ENCODE results near the gene JAML. TPM values are rescaled to one million over a fixed set of nuclear protein-coding genes. Genes with fewer than 3 reads are reported as not detected.
A peak's percentile ranks its signal among the peaks of the same experiment; 100 is the strongest.

Gene JAML
- total RNA-seq, 3 donors from 2014 or later: 7.5 to 15.0 (median 7.7) TPM

DNA sequence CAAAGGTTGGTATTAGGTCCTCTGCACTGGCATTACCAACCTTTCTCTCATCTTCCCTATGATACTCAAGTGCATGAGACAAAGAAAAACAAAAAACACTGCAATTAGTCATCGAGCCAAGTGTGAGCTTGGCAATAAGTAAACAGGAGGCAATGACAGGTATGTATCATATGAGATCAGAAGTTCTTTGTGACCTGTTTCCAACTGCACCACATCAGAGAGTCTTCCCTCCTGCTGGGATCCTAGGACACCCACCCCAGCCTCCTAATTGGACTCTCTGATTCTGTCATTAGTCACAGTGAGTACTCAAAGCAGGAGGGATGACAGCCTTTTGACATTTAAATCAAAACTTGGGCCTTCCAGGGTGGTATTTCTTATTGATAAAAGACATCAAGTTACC is 7.8 kb upstream of the JAML start:
- Histone ChIP-seq H3K4me3 (no peak overlapping the region), H3K4me1 (ENCODE audit: low read depth) (no peaks in the 10 kb centered on the region), H3K9me3 (no peaks in the 10 kb centered on the region), H3K36me3 (ENCODE audit: low read depth) (no peaks in the 10 kb centered on the region)
- ATAC-seq (no peak), DNase-seq (no peak)
- intact Hi-C loops (cut with DNase I, micrococcal nuclease): no loop called here
- TF ChIP-seq, protein P1, sequence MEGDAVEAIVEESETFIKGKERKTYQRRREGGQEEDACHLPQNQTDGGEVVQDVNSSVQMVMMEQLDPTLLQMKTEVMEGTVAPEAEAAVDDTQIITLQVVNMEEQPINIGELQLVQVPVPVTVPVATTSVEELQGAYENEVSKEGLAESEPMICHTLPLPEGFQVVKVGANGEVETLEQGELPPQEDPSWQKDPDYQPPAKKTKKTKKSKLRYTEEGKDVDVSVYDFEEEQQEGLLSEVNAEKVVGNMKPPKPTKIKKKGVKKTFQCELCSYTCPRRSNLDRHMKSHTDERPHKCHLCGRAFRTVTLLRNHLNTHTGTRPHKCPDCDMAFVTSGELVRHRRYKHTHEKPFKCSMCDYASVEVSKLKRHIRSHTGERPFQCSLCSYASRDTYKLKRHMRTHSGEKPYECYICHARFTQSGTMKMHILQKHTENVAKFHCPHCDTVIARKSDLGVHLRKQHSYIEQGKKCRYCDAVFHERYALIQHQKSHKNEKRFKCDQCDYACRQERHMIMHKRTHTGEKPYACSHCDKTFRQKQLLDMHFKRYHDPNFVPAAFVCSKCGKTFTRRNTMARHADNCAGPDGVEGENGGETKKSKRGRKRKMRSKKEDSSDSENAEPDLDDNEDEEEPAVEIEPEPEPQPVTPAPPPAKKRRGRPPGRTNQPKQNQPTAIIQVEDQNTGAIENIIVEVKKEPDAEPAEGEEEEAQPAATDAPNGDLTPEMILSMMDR (IDR thresholded peaks at IDR 0.05): no peak

DNA sequence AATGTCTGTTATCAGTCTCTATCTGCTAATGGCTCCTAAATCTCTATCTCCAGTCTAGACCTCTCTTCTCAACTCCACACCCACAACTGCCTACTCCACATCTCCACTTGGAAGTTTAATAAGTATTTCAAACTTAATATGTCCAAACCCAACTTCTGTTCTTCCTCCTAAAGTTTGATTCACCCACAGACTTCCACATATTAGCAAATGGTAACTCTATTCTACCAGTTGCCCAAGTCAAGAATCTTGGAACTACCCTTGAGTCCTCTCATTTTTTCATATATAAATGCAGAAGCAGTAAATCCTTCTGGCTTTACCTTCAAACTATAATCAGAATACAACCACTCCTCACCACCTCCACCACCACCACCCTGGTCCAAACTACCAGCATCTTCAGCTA is 6.7 kb upstream of the JAML start:
- H3K4me1 ChIP-seq (ENCODE audit: low read depth): no peaks in the 10 kb centered on the region
- TF ChIP-seq, protein P1 (IDR thresholded peaks at IDR 0.05): no peak
- no peaks in the 10 kb centered on the region for H3K9me3 ChIP-seq
- ATAC-seq (no peak), DNase-seq (no peak)
- intact Hi-C loops (cut with DNase I, micrococcal nuclease): no loop called here
- no peaks in the 10 kb centered on the region for H3K36me3 ChIP-seq (ENCODE audit: low read depth)
- H3K4me3 ChIP-seq: no peak overlapping the region

DNA sequence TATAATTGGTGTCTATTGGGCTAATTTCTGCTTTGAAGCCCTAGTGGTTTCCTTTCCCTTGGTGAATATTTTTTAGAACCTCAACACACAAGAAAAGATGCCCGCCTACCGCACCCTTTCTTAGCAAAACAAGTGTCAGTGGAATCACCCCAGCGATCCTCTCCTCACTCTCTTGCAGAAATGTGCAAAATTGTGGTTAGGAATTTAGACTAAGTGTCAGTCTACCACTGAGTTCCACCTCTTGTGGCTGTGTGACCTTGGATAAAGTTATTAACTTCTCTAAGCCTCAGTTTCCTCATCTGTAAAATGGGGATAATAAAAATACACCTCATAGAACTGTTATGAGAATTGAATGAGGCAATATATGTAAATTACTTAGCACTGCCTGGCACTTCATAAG is 5.3 kb upstream of the JAML start:
- H3K36me3 ChIP-seq (ENCODE audit: low read depth): no peaks in the 10 kb centered on the region
- H3K9me3 ChIP-seq: no peaks in the 10 kb centered on the region
- TF ChIP-seq, protein P1 (IDR thresholded peaks at IDR 0.05): no peak
- no peak for ATAC-seq
- DNase-seq: no peak
- H3K4me1 ChIP-seq (ENCODE audit: low read depth): no peaks in the 10 kb centered on the region
- H3K4me3 ChIP-seq: no peak overlapping the region
- intact Hi-C loops (cut with DNase I, micrococcal nuclease): no loop called here

DNA sequence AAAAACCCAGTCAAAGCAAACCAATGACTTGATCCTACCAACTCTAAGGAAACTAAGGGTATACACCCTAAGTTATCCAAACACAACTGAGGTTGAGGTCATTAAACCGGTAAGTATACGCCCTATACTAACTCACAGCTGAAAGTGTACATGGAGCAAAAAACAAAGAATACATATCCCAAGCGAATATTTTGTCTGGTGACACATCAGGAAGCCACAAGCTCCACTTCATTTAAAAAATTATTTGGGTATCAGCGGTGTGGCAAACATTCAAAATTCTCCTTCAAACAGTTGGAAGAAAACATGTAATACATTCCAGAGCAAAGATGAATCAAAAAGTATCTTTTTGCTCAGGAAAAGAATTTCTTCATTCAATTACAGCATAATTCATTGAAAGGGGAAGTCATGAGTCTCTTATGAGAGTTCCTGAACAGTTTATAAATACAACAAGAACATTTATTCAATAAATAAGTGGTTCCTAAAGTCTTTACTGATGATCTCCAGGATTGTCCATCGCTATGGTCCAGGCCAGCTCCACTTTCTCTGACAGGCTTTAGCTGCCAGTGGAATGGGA is 4.5 kb upstream of the JAML start:
- no peaks in the 10 kb centered on the region for H3K36me3 ChIP-seq (ENCODE audit: low read depth)
- no peaks in the 10 kb centered on the region for H3K4me1 ChIP-seq (ENCODE audit: low read depth)
- no peak for DNase-seq
- ATAC-seq: no peak
- intact Hi-C loops (cut with DNase I, micrococcal nuclease): no loop called here
- H3K9me3 ChIP-seq: no peaks in the 10 kb centered on the region
- TF ChIP-seq, protein P1 (IDR thresholded peaks at IDR 0.05): no peak
- H3K4me3 ChIP-seq: no peak overlapping the region

DNA sequence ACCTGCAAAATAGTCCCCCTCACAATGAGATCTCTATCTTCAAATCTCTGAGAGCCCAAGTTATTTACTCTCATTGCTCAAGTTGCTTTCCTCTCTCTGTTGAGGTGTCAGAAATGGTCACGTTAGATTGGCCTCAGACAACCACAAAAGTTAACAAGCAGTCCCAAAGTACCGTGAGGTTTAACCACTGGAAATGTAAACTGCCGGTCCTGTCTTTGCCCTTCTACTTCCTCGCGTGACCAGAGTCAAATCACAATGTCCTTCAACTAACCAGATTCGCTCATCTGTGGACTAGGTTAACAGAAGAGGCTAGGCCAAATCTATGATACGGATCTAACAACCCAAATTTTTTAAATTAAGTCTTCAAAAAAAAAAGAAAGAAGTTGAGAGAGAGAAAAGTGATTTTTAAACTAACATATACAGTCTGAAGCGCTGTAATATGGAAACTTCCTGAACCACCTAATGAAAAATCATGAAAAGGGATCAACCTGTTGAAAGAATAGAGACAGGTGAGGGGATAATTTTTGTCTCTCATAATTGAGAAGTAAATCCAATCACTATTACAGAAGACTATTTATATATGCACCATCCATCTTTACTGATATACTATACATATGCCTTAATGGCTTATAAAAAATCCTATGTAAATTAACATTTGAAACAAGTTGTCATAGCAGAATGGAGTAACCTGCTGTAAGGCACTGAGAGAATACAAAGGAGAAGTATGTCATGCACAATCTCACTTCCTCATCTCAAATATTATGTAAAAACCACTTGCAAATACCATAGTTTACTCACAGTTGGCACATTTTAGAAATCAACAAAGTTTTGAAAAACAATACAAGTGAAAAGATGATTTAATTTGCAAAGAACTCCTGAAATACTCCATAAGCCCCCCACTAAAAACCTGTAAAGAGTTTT is 3.3 kb upstream of the JAML start:
- Histone ChIP-seq H3K9me3 (no peaks in the 10 kb centered on the region), H3K4me3 (no peak overlapping the region), H3K4me1 (ENCODE audit: low read depth) (no peaks in the 10 kb centered on the region), H3K36me3 (ENCODE audit: low read depth) (no peaks in the 10 kb centered on the region)
- ATAC-seq: peak; percentile 50
- no peak for DNase-seq
- TF ChIP-seq, protein P1 (IDR thresholded peaks at IDR 0.05): no peak
- intact Hi-C loops (cut with DNase I, micrococcal nuclease): no loop called here
